GM19240 (cell line): ENCODE measurements around the gene OLIG2.

ENCODE experiments used
- DNase-seq: peaks from one replicate; pipeline ENCODE4 v3.0.0; 2011; ENCODE audit warnings: low spot score; ENCODE audit not compliant: insufficient read length

The OLIG2 gene

GRCh38 chr21:33019885-33020557 lies 5.7 kb upstream of the OLIG2 start:
- DNase-seq, result no peak

GRCh38 chr21:33020558-33021100 lies 5.1 kb upstream of the OLIG2 start:
- DNase-seq, result no peak

DNA sequence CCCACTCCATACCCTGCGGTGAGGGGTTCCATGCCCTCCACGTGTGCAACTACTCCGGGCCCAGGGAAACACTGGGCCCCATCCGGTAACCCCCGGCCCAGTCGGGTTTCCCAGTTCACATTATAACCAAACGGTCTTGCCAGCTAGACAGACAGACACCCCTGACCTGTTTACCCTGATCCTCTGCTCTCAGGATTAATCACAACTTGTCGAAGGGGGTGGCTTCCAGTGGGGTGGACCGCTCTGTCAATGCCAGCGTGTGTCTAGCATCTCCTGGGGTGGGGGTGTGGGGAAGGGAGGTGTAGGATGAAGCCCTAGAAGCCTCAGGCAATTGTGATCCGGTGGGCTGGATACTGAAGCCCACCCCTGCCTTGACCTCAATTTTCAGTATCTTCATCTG lies 4.6 kb upstream of the OLIG2 start:
- DNase-seq, result no peak

GRCh38 chr21:33021667-33022066 lies 4.1 kb upstream of the OLIG2 start:
- no peak for DNase-seq

DNA sequence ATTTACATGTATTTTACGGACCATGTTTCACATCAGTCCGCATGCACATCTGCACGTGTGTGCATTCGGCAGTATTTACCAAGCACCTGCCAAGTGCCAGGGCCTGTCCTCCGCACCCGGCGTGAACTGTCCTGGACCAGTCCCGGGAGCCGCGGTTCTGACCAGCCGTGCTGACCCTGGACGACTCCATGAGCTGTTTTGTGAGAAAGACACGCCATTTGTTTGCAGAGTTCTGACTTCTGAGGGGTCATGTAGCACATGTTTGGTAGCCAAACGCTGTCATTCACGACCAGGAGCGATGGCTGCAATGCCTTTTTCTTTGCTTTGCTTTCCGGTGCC lies 3.3 kb upstream of the OLIG2 start:
- no peak for DNase-seq

DNA sequence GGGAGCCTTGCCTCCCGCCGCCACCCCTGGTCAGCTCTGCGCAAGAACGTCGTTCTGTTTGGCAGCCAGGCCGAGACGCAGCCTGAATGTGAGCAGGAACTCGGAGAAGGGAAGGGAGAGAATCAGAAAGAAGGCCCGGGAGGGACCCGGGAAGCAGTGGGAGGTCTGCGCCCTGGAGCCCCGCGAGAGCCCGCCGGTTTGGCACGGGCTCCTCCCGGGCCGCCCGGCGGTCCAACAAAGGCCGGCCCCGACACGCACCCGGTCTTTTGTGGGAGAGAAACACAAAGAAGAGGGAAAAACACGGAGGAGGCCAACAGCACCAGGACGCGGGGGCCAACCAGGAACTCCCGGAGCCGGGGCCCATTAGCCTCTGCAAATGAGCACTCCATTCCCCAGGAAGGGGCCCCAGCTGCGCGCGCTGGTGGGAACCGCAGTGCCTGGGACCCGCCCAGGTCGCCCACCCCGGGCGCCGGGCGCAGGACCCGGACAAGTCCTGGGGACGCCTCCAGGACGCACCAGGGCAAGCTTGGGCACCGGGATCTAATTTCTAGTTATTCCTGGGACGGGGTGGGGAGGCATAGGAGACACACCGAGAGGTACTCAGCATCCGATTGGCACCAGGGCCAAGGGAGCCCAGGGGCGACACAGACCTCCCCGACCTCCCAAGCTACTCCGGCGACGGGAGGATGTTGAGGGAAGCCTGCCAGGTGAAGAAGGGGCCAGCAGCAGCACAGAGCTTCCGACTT lies 2.7 kb upstream of the OLIG2 start:
- no peak for DNase-seq

DNA sequence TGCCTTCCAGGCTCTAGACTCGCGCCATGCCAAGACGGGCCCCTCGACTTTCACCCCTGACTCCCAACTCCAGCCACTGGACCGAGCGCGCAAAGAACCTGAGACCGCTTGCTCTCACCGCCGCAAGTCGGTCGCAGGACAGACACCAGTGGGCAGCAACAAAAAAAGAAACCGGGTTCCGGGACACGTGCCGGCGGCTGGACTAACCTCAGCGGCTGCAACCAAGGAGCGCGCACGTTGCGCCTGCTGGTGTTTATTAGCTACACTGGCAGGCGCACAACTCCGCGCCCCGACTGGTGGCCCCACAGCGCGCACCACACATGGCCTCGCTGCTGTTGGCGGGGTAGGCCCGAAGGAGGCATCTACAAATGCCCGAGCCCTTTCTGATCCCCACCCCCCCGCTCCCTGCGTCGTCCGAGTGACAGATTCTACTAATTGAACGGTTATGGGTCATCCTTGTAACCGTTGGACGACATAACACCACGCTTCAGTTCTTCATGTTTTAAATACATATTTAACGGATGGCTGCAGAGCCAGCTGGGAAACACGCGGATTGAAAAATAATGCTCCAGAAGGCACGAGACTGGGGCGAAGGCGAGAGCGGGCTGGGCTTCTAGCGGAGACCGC lies 2.0 kb upstream of the OLIG2 start:
- no peak for DNase-seq

GRCh38 chr21:33024201-33025103 lies 1.3 kb upstream of the OLIG2 start:
- no peak for DNase-seq

DNA sequence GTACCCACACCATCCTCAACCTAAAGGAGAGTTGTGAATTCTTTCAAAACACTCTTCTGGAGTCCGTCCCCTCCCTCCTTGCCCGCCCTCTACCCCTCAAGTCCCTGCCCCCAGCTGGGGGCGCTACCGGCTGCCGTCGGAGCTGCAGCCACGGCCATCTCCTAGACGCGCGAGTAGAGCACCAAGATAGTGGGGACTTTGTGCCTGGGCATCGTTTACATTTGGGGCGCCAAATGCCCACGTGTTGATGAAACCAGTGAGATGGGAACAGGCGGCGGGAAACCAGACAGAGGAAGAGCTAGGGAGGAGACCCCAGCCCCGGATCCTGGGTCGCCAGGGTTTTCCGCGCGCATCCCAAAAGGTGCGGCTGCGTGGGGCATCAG lies 638 bp upstream of the OLIG2 start:
- DNase-seq, result no peak

DNA sequence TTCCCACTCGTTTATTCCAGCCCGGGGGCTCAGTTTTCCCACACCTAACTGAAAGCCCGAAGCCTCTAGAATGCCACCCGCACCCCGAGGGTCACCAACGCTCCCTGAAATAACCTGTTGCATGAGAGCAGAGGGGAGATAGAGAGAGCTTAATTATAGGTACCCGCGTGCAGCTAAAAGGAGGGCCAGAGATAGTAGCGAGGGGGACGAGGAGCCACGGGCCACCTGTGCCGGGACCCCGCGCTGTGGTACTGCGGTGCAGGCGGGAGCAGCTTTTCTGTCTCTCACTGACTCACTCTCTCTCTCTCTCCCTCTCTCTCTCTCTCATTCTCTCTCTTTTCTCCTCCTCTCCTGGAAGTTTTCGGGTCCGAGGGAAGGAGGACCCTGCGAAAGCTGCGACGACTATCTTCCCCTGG lies 716 bp downstream of the OLIG2 start:
- no peak for DNase-seq

DNA sequence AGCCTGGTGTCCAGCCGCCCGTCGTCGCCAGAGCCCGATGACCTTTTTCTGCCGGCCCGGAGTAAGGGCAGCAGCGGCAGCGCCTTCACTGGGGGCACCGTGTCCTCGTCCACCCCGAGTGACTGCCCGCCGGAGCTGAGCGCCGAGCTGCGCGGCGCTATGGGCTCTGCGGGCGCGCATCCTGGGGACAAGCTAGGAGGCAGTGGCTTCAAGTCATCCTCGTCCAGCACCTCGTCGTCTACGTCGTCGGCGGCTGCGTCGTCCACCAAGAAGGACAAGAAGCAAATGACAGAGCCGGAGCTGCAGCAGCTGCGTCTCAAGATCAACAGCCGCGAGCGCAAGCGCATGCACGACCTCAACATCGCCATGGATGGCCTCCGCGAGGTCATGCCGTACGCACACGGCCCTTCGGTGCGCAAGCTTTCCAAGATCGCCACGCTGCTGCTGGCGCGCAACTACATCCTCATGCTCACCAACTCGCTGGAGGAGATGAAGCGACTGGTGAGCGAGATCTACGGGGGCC lies 1.2 kb downstream of the OLIG2 start:
- no peak for DNase-seq

DNA sequence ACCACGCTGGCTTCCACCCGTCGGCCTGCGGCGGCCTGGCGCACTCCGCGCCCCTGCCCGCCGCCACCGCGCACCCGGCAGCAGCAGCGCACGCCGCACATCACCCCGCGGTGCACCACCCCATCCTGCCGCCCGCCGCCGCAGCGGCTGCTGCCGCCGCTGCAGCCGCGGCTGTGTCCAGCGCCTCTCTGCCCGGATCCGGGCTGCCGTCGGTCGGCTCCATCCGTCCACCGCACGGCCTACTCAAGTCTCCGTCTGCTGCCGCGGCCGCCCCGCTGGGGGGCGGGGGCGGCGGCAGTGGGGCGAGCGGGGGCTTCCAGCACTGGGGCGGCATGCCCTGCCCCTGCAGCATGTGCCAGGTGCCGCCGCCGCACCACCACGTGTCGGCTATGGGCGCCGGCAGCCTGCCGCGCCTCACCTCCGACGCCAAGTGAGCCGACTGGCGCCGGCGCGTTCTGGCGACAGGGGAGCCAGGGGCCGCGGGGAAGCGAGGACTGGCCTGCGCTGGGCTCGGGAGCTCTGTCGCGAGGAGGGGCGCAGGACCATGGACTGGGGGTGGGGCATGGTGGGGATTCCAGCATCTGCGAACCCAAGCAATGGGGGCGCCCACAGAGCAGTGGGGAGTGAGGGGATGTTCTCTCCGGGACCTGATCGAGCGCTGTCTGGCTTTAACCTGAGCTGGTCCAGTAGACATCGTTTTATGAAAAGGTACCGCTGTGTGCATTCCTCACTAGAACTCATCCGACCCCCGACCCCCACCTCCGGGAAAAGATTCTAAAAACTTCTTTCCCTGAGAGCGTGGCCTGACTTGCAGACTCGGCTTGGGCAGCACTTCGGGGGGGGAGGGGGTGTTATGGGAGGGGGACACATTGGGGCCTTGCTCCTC lies 1.9 kb downstream of the OLIG2 start:
- no peak for DNase-seq

- DNase-seq, result no peak
Observed at GRCh38 chr21:33028287-33028670, 2.5 kb downstream of the OLIG2 start.

- DNase-seq, result no peak
Observed at GRCh38 chr21:33028773-33029384, 3.1 kb downstream of the OLIG2 start.

GRCh38 chr21:33029385-33029921 lies 3.7 kb downstream of the OLIG2 start:
- no peak for DNase-seq

GRCh38 chr21:33029975-33030461 lies 4.3 kb downstream of the OLIG2 start:
- no peak for DNase-seq

- DNase-seq, result no peak
Observed at GRCh38 chr21:33030633-33031032, 4.9 kb downstream of the OLIG2 start.

GRCh38 chr21:33031152-33031911 lies 5.6 kb downstream of the OLIG2 start:
- DNase-seq, result no peak
